Measurements from ENCODE around the gene GATA6.

GATA6 gene

GRCh38 chr18:22177327-22177871 is 8.0 kb downstream of the GATA6 start:
- Histone ChIP-seq H3K4me2 (ENCODE audit: low read depth, low read length, poor library complexity, severe bottlenecking) (no peak overlapping the region), H3K79me2 (ENCODE audit: insufficient read depth, low read length) (no peaks in the 10 kb centered on the region), H3K36me3 (ENCODE audit: low read length) (no peaks in the 10 kb centered on the region), H3K9ac (ENCODE audit: low read length) (no peak overlapping the region), H3K27me3 (ENCODE audit: low read length) (no peaks in the 10 kb centered on the region), H3F3A (ENCODE audit: insufficient read depth) (no peaks in the 10 kb centered on the region), H3K9me2 (replicated peaks; ENCODE audit: insufficient read depth, low read length) (no peaks in the 10 kb centered on the region), H3K27ac (ENCODE audit: low read depth, low read length) (no peak overlapping the region), H2AFZ (ENCODE audit: low read depth, low read length, severe bottlenecking) (no peak overlapping the region), H4K20me1 (ENCODE audit: low read depth, low read length) (no peaks in the 10 kb centered on the region), H3K4me3 (ENCODE audit: insufficient read depth, low read length, poor library complexity, severe bottlenecking) (no peak overlapping the region), H3K9me3 (ENCODE audit: insufficient read depth, low read length) (no peaks in the 10 kb centered on the region)
- TF ChIP-seq EZH2phosphoT487 (conservative IDR thresholded peaks at IDR 0.05; ENCODE audit: low read length) (no peak), CTCF (IDR thresholded peaks at IDR 0.05; ENCODE audit: insufficient read depth, low read length, poor library complexity, severe bottlenecking) (no peak)

- Histone ChIP-seq H3K9me3 (ENCODE audit: insufficient read depth, low read length) (no peaks in the 10 kb centered on the region), H3K36me3 (ENCODE audit: low read length) (no peaks in the 10 kb centered on the region), H4K20me1 (ENCODE audit: low read depth, low read length) (no peaks in the 10 kb centered on the region), H3K27ac (ENCODE audit: low read depth, low read length) (no peak overlapping the region), H3K9ac (ENCODE audit: low read length) (no peak overlapping the region), H3K27me3 (ENCODE audit: low read length) (no peaks in the 10 kb centered on the region), H3F3A (ENCODE audit: insufficient read depth) (no peaks in the 10 kb centered on the region), H2AFZ (ENCODE audit: low read depth, low read length, severe bottlenecking) (no peak overlapping the region), H3K79me2 (ENCODE audit: insufficient read depth, low read length) (no peaks in the 10 kb centered on the region), H3K9me2 (replicated peaks; ENCODE audit: insufficient read depth, low read length) (no peaks in the 10 kb centered on the region), H3K4me2 (ENCODE audit: low read depth, low read length, poor library complexity, severe bottlenecking) (no peak overlapping the region), H3K4me3 (ENCODE audit: insufficient read depth, low read length, poor library complexity, severe bottlenecking) (no peak overlapping the region)
- TF ChIP-seq CTCF (IDR thresholded peaks at IDR 0.05; ENCODE audit: insufficient read depth, low read length, poor library complexity, severe bottlenecking) (no peak), EZH2phosphoT487 (conservative IDR thresholded peaks at IDR 0.05; ENCODE audit: low read length) (no peak)
Measured at GRCh38 chr18:22179174-22179573, 9.8 kb downstream of the GATA6 start.

- Histone ChIP-seq H3K79me2 (ENCODE audit: insufficient read depth, low read length) (no peaks in the 10 kb centered on the region), H3K27me3 (ENCODE audit: low read length) (no peaks in the 10 kb centered on the region), H3F3A (ENCODE audit: insufficient read depth) (no peaks in the 10 kb centered on the region), H2AFZ (ENCODE audit: low read depth, low read length, severe bottlenecking) (no peak overlapping the region), H3K9me2 (replicated peaks; ENCODE audit: insufficient read depth, low read length) (no peaks in the 10 kb centered on the region), H3K27ac (ENCODE audit: low read depth, low read length) (no peak overlapping the region), H3K9me3 (ENCODE audit: insufficient read depth, low read length) (no peaks in the 10 kb centered on the region), H3K36me3 (ENCODE audit: low read length) (no peaks in the 10 kb centered on the region), H3K4me2 (ENCODE audit: low read depth, low read length, poor library complexity, severe bottlenecking) (no peak overlapping the region), H4K20me1 (ENCODE audit: low read depth, low read length) (no peaks in the 10 kb centered on the region), H3K9ac (ENCODE audit: low read length) (no peak overlapping the region), H3K4me3 (ENCODE audit: insufficient read depth, low read length, poor library complexity, severe bottlenecking) (no peak overlapping the region)
- no peak for TF ChIP-seq CTCF (IDR thresholded peaks at IDR 0.05; ENCODE audit: insufficient read depth, low read length, poor library complexity, severe bottlenecking)
- no peak for TF ChIP-seq EZH2phosphoT487 (conservative IDR thresholded peaks at IDR 0.05; ENCODE audit: low read length)
Measured at GRCh38 chr18:22179631-22180030, 10.2 kb downstream of the GATA6 start.
